K562 (cell line): Measurements from ENCODE around the gene UFL1. TPM values are rescaled to one million over a fixed set of nuclear protein-coding genes. Genes with fewer than 3 reads are reported as not detected.

Source experiments
- polyA plus RNA-seq, 8 experiments: library from polyadenylated mRNA; depleted of rRNA in 4 of 8; stranded (reverse) in 5 of 8; unstranded in 3 of 8; fragments of >200 nt; fragmentation: Nextera tagmentation in 2 of 8; fragmentation: Illumina TruSeq in 1 of 8; extraction: Ambion mirVana in 2 of 8; extraction: Trizol in 1 of 8; gene quantifications; 2 replicates each; pipeline versions ENCODE4 v1.2.1 to v1.2.3, GENCODE V29; 2011 to 2014; ENCODE audit warnings: inconsistent platforms in 1 of 8, missing spikeins in 1 of 8
- total RNA-seq, 7 experiments: library from RNA; depleted of rRNA in 6 of 7; stranded (reverse); fragments of >200 nt in 6 of 7; fragmentation: Illumina TruSeq in 2 of 7; extraction: Trizol in 2 of 7; gene quantifications; 2 replicates each; pipeline versions ENCODE4 v1.2.1 to v1.2.3, GENCODE V29; 2011 to 2021; ENCODE audit warnings: low replicate concordance in 1 of 7

UFL1 gene
- total and polyA plus RNA-seq, 9 of the 15 experiments (the other 6 are each of a cell fraction or from before 2014, with no cell fraction given): 10.9 to 23.1 (median 18.3) TPM

Other genes starting within 250 kb of the UFL1 start
- not detected in 2 replicates for gene FHL5, start 41.3 kb downstream of the UFL1 start, total RNA-seq (2014; rRNA removed)
- gene FHL5, start 41.3 kb downstream of the UFL1 start, total RNA-seq (2014; rRNA removed; fragmentation: Illumina TruSeq; extraction: Trizol): not detected in 2 replicates
- gene FHL5, start 41.3 kb downstream of the UFL1 start, total RNA-seq (2015; rRNA removed; fragmentation: Illumina TruSeq; extraction: Trizol): not detected in 2 replicates
- gene FHL5, start 41.3 kb downstream of the UFL1 start, total RNA-seq (2021): not detected in 2 replicates
- gene FHL5, start 41.3 kb downstream of the UFL1 start, polyA plus RNA-seq (2011; rRNA removed): not detected in 2 replicates
- not detected in 2 replicates for gene FHL5, start 41.3 kb downstream of the UFL1 start, polyA plus RNA-seq (2014; fragmentation: Illumina TruSeq; extraction: Trizol)
- not detected for gene FHL5, start 41.3 kb downstream of the UFL1 start, polyA plus RNA-seq (2014; fragmentation: Nextera tagmentation; extraction: Ambion mirVana)
- gene FHL5, start 41.3 kb downstream of the UFL1 start, polyA plus RNA-seq (2014; rRNA removed): not detected in 2 replicates